Loucy (cell line): ENCODE data around the gene NEDD4L.

Source experiments
- EZH2phosphoT487 ChIP-seq: fragments of 200-600 bp; IDR thresholded peaks from 2 replicates; pipeline ENCODE4 v1.6.1; 2018; ENCODE audit warnings: antibody characterized with exemption, mild to moderate bottlenecking, moderate library complexity, borderline replicate concordance
- TF ChIP-seq, protein P1 (sequence below): fragments of 200-600 bp; sonication (generic); conservative IDR thresholded peaks from 2 replicates; pipeline ENCODE4 v1.5.1; 2014; ENCODE audit warnings: mild to moderate bottlenecking, antibody characterized with exemption, low read length

DNA sequence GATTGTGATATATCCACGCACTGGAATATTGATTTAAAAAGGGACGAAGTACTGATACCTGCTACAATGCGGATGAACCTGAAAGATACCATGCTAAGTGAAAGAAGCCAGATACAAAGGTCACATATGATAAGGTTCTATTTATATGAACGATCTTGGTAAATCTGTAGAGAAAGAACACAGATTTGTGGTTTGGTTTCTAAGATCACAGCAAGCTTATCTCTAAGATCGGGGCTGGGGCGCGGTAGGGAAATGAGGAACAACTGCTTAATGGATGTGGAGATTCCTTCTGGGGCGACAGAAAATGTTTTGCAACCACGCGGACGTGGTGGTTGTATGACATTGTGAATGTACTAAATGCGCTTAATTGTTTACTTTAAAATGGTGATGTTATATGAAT lies 60.1 kb downstream of the NEDD4L start:
- TF ChIP-seq, protein P1, sequence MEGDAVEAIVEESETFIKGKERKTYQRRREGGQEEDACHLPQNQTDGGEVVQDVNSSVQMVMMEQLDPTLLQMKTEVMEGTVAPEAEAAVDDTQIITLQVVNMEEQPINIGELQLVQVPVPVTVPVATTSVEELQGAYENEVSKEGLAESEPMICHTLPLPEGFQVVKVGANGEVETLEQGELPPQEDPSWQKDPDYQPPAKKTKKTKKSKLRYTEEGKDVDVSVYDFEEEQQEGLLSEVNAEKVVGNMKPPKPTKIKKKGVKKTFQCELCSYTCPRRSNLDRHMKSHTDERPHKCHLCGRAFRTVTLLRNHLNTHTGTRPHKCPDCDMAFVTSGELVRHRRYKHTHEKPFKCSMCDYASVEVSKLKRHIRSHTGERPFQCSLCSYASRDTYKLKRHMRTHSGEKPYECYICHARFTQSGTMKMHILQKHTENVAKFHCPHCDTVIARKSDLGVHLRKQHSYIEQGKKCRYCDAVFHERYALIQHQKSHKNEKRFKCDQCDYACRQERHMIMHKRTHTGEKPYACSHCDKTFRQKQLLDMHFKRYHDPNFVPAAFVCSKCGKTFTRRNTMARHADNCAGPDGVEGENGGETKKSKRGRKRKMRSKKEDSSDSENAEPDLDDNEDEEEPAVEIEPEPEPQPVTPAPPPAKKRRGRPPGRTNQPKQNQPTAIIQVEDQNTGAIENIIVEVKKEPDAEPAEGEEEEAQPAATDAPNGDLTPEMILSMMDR = no peak
- no peak for TF ChIP-seq EZH2phosphoT487
